ENCODE measurements around the gene CLSTN2.

The CLSTN2 gene

DNA sequence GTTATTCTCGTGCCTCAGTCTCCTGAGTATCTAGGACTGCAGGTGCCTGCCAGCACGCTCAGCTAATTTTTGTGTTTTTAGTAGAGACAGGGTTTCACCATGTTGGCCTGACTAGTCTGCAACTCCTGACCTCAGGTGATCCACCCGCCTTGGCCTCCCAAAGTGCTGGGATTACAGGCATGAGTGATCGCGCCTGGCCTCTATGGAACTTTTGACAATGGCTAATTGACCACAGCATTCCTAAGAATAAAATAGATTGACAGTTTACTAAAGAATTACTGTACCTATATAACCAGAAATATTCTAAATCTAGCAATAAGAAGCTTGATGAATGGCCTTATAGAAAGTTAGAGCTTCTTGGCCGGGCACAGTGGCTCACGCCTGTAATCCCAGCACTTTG is 691.9 kb downstream of the CLSTN2 start:
- no peak overlapping the region for H3K4me3 ChIP-seq (ENCODE audit: low read length)
- no peaks in the 10 kb centered on the region for H3K79me2 ChIP-seq (ENCODE audit: control insufficient read depth, low read length)
- H4K20me1 ChIP-seq (ENCODE audit: control insufficient read depth, insufficient read depth, low read depth, low read length), result no peaks in the 10 kb centered on the region
- no peaks in the 10 kb centered on the region for H3K36me3 ChIP-seq (ENCODE audit: control insufficient read depth, low read length)
- no peaks in the 10 kb centered on the region for H3K9me3 ChIP-seq (ENCODE audit: control insufficient read depth, insufficient read depth, low read length)
- H3K4me2 ChIP-seq (ENCODE audit: low read length), result no peak overlapping the region
- H3K27me3 ChIP-seq (ENCODE audit: control insufficient read depth, low read length), result peaks cover 3% of the 10 kb centered on the region; the same call in 1 of the 2 replicates
- H3F3A ChIP-seq (ENCODE audit: control insufficient read depth, insufficient read depth), result no peaks in the 10 kb centered on the region
- no peaks in the 10 kb centered on the region for H3K9me2 ChIP-seq (replicated peaks; ENCODE audit: control insufficient read depth, low read length)
- H3K4me1 ChIP-seq (ENCODE audit: control insufficient read depth, low read length), result no peaks in the 10 kb centered on the region
- TF ChIP-seq, protein P1, sequence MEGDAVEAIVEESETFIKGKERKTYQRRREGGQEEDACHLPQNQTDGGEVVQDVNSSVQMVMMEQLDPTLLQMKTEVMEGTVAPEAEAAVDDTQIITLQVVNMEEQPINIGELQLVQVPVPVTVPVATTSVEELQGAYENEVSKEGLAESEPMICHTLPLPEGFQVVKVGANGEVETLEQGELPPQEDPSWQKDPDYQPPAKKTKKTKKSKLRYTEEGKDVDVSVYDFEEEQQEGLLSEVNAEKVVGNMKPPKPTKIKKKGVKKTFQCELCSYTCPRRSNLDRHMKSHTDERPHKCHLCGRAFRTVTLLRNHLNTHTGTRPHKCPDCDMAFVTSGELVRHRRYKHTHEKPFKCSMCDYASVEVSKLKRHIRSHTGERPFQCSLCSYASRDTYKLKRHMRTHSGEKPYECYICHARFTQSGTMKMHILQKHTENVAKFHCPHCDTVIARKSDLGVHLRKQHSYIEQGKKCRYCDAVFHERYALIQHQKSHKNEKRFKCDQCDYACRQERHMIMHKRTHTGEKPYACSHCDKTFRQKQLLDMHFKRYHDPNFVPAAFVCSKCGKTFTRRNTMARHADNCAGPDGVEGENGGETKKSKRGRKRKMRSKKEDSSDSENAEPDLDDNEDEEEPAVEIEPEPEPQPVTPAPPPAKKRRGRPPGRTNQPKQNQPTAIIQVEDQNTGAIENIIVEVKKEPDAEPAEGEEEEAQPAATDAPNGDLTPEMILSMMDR (IDR thresholded peaks at IDR 0.05; ENCODE audit: low read depth, low read length, poor library complexity, severe bottlenecking), result no peak
- TF ChIP-seq EZH2phosphoT487 (IDR thresholded peaks at IDR 0.05; ENCODE audit: borderline replicate concordance, low read length), result no peak
- no peak overlapping the region for H3K27ac ChIP-seq (ENCODE audit: low read depth, low read length)

Measured in DOHH2 (cell line).